ENCODE measurements around the gene EPHB1.

EPHB1 gene

GRCh38 chr3:135134684-135135075 is 339.6 kb downstream of the EPHB1 start:
- no peak for DNase-seq (ENCODE audit: low read depth)
- H3K4me3 ChIP-seq (ENCODE audit: control insufficient read depth, low read depth, low read length), result no peak overlapping the region
- no peak for TF ChIP-seq CTCF (conservative IDR thresholded peaks at IDR 0.05; ENCODE audit: control insufficient read depth, insufficient read depth, low read depth, low read length)

- no peak overlapping the region for H3K4me3 ChIP-seq (ENCODE audit: control insufficient read depth, low read depth, low read length)
- no peak for TF ChIP-seq CTCF (conservative IDR thresholded peaks at IDR 0.05; ENCODE audit: control insufficient read depth, insufficient read depth, low read depth, low read length)
- DNase-seq (ENCODE audit: low read depth), result no peak
These were observed 340.4 kb downstream of the EPHB1 start for GRCh38 chr3:135135445-135135844.

- no peak for TF ChIP-seq CTCF (conservative IDR thresholded peaks at IDR 0.05; ENCODE audit: control insufficient read depth, insufficient read depth, low read depth, low read length)
These were observed 341.5 kb downstream of the EPHB1 start for GRCh38 chr3:135136361-135137100.

GRCh38 chr3:135137296-135137695 is 342.2 kb downstream of the EPHB1 start:
- no peak for TF ChIP-seq CTCF (conservative IDR thresholded peaks at IDR 0.05; ENCODE audit: control insufficient read depth, insufficient read depth, low read depth, low read length)
- no peak for DNase-seq (ENCODE audit: low read depth)
- no peak overlapping the region for H3K4me3 ChIP-seq (ENCODE audit: control insufficient read depth, low read depth, low read length)

More at GRCh38 chr3:135136361-135137100, 341.5 kb downstream of the EPHB1 start:
- H3K4me3 ChIP-seq (ENCODE audit: control insufficient read depth, low read depth, low read length), result no peak overlapping the region
- no peak for DNase-seq (ENCODE audit: low read depth)

GRCh38 chr3:135138776-135139175 is 343.7 kb downstream of the EPHB1 start:
- DNase-seq (ENCODE audit: low read depth), result no peak
- no peak for TF ChIP-seq CTCF (conservative IDR thresholded peaks at IDR 0.05; ENCODE audit: control insufficient read depth, insufficient read depth, low read depth, low read length)
- no peak overlapping the region for H3K4me3 ChIP-seq (ENCODE audit: control insufficient read depth, low read depth, low read length)

GRCh38 chr3:135140591-135140990 is 345.5 kb downstream of the EPHB1 start:
- DNase-seq (ENCODE audit: low read depth), result no peak

More at GRCh38 chr3:135140591-135140990, 345.5 kb downstream of the EPHB1 start:
- no peak for TF ChIP-seq CTCF (conservative IDR thresholded peaks at IDR 0.05; ENCODE audit: control insufficient read depth, insufficient read depth, low read depth, low read length)
- no peak overlapping the region for H3K4me3 ChIP-seq (ENCODE audit: control insufficient read depth, low read depth, low read length)

Measured in fibroblast of mammary gland (primary cell).